ENCODE measurements around the gene MXRA7.

DNA sequence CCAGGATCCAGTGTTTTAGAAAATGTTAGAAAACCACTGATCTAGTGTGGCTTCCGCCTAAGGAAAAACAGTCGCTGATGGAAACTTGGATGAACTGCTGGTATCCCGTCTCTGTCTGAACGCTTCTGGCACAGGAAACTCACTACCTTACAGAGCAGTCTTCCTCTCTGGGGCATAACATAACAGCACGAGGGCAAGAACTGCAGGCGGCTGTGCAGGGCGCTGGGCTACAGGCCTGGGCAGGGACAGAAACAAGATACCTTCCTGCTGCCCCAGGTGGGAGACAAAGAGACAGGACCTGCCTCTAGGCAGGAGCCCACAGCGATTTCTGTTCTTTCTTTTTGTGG, 10.5 kb downstream of the MXRA7 start:
- TF ChIP-seq, protein P1, sequence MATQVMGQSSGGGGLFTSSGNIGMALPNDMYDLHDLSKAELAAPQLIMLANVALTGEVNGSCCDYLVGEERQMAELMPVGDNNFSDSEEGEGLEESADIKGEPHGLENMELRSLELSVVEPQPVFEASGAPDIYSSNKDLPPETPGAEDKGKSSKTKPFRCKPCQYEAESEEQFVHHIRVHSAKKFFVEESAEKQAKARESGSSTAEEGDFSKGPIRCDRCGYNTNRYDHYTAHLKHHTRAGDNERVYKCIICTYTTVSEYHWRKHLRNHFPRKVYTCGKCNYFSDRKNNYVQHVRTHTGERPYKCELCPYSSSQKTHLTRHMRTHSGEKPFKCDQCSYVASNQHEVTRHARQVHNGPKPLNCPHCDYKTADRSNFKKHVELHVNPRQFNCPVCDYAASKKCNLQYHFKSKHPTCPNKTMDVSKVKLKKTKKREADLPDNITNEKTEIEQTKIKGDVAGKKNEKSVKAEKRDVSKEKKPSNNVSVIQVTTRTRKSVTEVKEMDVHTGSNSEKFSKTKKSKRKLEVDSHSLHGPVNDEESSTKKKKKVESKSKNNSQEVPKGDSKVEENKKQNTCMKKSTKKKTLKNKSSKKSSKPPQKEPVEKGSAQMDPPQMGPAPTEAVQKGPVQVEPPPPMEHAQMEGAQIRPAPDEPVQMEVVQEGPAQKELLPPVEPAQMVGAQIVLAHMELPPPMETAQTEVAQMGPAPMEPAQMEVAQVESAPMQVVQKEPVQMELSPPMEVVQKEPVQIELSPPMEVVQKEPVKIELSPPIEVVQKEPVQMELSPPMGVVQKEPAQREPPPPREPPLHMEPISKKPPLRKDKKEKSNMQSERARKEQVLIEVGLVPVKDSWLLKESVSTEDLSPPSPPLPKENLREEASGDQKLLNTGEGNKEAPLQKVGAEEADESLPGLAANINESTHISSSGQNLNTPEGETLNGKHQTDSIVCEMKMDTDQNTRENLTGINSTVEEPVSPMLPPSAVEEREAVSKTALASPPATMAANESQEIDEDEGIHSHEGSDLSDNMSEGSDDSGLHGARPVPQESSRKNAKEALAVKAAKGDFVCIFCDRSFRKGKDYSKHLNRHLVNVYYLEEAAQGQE (tag by site-specific recombination; IDR thresholded peaks at IDR 0.05), result no peak
- TF ChIP-seq, protein P2, sequence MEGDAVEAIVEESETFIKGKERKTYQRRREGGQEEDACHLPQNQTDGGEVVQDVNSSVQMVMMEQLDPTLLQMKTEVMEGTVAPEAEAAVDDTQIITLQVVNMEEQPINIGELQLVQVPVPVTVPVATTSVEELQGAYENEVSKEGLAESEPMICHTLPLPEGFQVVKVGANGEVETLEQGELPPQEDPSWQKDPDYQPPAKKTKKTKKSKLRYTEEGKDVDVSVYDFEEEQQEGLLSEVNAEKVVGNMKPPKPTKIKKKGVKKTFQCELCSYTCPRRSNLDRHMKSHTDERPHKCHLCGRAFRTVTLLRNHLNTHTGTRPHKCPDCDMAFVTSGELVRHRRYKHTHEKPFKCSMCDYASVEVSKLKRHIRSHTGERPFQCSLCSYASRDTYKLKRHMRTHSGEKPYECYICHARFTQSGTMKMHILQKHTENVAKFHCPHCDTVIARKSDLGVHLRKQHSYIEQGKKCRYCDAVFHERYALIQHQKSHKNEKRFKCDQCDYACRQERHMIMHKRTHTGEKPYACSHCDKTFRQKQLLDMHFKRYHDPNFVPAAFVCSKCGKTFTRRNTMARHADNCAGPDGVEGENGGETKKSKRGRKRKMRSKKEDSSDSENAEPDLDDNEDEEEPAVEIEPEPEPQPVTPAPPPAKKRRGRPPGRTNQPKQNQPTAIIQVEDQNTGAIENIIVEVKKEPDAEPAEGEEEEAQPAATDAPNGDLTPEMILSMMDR (tag by site-specific recombination; IDR thresholded peaks at IDR 0.05), result no peak
- TF ChIP-seq ZNF248 (tag by site-specific recombination; IDR thresholded peaks at IDR 0.05), result no peak
- TF ChIP-seq MYNN (tag by site-specific recombination; IDR thresholded peaks at IDR 0.05; ENCODE audit: borderline replicate concordance), result no peak
- no peak for TF ChIP-seq KLF1 (tag by site-specific recombination; IDR thresholded peaks at IDR 0.05)
- no peak for TF ChIP-seq ZNF138 (tag by site-specific recombination; IDR thresholded peaks at IDR 0.05; ENCODE audit: borderline replicate concordance)
- TF ChIP-seq, protein P3, sequence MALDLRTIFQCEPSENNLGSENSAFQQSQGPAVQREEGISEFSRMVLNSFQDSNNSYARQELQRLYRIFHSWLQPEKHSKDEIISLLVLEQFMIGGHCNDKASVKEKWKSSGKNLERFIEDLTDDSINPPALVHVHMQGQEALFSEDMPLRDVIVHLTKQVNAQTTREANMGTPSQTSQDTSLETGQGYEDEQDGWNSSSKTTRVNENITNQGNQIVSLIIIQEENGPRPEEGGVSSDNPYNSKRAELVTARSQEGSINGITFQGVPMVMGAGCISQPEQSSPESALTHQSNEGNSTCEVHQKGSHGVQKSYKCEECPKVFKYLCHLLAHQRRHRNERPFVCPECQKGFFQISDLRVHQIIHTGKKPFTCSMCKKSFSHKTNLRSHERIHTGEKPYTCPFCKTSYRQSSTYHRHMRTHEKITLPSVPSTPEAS (tag by site-specific recombination; IDR thresholded peaks at IDR 0.05), result no peak
- no peak for TF ChIP-seq SP2 (tag by site-specific recombination; IDR thresholded peaks at IDR 0.05)
- TF ChIP-seq ZNF48 (tag by site-specific recombination; IDR thresholded peaks at IDR 0.05), result no peak
- no peak for TF ChIP-seq ZNF10 (tag by site-specific recombination; IDR thresholded peaks at IDR 0.05)
- TF ChIP-seq ZNF223 (tag by site-specific recombination; IDR thresholded peaks at IDR 0.05), result no peak

Data from HEK293 (cell line).